HepG2 (cell line): Measurements from ENCODE around the gene VAPA. TPM values are rescaled to one million over a fixed set of nuclear protein-coding genes. Genes with fewer than 3 reads are reported as not detected.

Experiments used
- polyA plus RNA-seq, 8 experiments: library from polyadenylated mRNA; depleted of rRNA in 3 of 8; stranded (reverse) in 7 of 8; unstranded in 1 of 8; fragments of >200 nt; fragmentation: Illumina TruSeq in 4 of 8; extraction: Trizol in 4 of 8; gene quantifications; 2 replicates each; pipeline versions ENCODE4 v1.2.1 to v1.2.3, GENCODE V29; 2011 to 2016; ENCODE audit warnings: low read depth in 4 of 8, missing spikeins in 1 of 8, mixed read lengths in 1 of 8; ENCODE audit not compliant: insufficient read depth in 1 of 8
- small RNA-seq, 3 experiments: library from RNA; depleted of rRNA; stranded (forward); fragments of <200 nt; gene quantifications; one replicate each; pipeline ENCODE3, GENCODE V24; 2012; ENCODE audit warnings: low read depth in 2 of 3, low replicate concordance in 1 of 3; ENCODE audit not compliant: insufficient read length in 3 of 3, insufficient read depth in 2 of 3
- total RNA-seq, 5 experiments: library from RNA; depleted of rRNA; stranded (reverse); fragments of >200 nt; fragmentation: Illumina TruSeq; extraction: Trizol; gene quantifications; 2 replicates each; pipeline ENCODE4 v1.2.3, GENCODE V29; 2016; ENCODE audit warnings: low read depth in 1 of 5

VAPA gene
- total and polyA plus RNA-seq, 2 of the 13 experiments (the other 11 are each of a cell fraction or from before 2014, with no cell fraction given): 167 to 294 TPM

Small RNA genes lying within 50 kb of the gene (small RNA-seq; reads per million reads assigned to genes)
- gene RNA5SP450: 0 to 0.98 (median 0) reads per million in 3 experiments

Other genes starting within 250 kb of the VAPA start
- 1.7 and 3.6 TPM in 2 replicates for gene RAB31, start 205.7 kb upstream of the VAPA start, total RNA-seq (2016; rRNA removed; fragmentation: Illumina TruSeq; extraction: Trizol)
- 0.73 and 1.1 TPM in 2 replicates for gene RAB31, start 205.7 kb upstream of the VAPA start, polyA plus RNA-seq (2011; rRNA removed)
- not detected in 2 replicates for gene TXNDC2, start 28.0 kb upstream of the VAPA start, total RNA-seq (2016; rRNA removed; fragmentation: Illumina TruSeq; extraction: Trizol)
- not detected in 2 replicates for gene TXNDC2, start 28.0 kb upstream of the VAPA start, polyA plus RNA-seq (2011; rRNA removed)